Measurements from ENCODE around the gene ADAM33.

ADAM33 gene

DNA sequence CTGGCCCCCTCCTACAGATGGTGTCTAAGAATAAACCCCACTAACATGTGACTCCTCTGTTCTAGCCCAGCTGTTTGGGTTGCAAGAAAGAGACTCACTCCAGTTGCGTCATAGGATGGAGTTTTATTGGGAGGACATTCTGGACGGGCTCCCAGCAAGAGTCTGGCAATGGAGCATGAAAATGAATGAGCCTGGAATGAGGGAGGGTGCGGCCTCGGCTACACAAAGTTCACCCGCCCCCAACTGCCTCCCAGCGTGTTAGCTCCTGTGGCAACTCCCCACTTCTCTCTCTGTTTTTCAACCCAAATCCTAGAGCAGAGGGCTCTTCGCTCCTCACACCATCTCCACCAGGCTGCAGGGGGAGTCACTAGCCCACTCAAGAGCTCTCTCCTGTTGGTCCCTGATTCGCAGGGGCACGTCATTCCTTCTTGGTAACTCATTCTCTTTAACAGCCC lies 5.1 kb upstream of the ADAM33 start:
- peak; percentile 75 for DNase-seq (ENCODE audit: low spot score)

DNA sequence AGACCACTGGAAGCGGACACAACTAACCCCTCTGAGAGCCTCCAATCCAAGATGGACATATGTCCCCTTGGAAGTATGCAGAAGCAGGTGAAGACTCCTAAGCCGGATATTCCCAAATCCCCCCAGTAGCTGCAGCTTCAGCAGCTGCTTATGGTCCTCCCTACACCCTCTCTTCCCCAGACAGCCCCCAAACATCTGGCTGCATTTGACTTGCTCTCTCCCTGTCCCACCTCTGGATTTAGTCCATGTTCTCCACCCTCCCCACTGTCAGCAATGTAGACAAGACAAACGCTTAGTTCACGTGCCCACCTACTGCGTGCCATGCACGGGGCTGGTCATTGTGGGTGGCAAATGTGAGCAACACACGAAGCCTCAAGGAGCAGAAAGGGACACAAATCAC lies 4.6 kb upstream of the ADAM33 start:
- no peak for DNase-seq (ENCODE audit: low spot score)

DNA sequence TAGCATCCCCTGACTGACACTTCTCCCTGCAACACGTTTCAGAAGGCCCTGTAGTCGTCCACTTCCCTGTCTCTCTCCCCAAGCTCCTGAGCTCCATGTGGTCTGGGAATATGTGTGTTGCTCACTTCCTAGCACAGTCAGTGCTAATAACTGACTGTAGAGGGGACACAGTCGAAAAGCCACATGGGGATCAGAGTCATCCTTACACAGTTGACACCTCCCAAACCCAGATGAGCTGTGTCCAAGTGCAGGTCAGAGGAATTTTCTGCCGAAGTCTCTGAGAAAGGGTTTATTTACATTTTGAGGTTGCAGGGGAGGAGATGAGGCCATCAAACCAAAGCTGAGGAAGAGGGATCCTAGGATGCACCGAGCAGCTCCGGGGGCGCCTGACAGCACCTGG lies 3.5 kb upstream of the ADAM33 start:
- no peak for DNase-seq (ENCODE audit: low spot score)

DNA sequence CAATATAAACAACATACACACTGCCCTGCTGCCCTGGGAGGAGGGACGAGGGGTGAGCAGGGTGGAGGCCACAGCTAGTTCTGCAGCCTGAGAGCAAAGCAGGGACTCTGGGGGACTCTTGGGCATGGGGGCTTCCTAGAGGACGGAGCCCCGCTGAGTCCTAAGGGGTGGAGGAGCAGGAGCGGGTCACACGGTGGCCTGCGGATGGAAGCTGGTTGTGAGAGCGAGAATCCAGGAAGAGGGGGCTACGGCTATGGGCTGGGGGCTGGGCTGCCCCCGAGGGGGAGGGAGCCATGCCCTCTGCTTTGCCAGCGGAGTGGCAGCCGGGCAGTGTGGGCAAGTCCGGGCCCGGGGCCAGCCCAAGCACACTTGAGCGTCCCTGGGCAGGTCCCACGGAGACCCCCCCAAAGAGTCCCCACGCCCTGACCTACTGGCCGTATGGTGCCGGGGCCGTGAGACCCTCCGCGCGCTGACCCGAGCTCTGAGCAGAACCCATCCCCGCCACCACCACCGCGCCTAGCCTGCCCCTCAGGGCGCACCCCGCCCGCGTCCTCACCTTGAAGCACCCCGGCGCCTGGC lies 369 bp downstream of the ADAM33 start:
- DNase-seq (ENCODE audit: low spot score), result no peak

DNA sequence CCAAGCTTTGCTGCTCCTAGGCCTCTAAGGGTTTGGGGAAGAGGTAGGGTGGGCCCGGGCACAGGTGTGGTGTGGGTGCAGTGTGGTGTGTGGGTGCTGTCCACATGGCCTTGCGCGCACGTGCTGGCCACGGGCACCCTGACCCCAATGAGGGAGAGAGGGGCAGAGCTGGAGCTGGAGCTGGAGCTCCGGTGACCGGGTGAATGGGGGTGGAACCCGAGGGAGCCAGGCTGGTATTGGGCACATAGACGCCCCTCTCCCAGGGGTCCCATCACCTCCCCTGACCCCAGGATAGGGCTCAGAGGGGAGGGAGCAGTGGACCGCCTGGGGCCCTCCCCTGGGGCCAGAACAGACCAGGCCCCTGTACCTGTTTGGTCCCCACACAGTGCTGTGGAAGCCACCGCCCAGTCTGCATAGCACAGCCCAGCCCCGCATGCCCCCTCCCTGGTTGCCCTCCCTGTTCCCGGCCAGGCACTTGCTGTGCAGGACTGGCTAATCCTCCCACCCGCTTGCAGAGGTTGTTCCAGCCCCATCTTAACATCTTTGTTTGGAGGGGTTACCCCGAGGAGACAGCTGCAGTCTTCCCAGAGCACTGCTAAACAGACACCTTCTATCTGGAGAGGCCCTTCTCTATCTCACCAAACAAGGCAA lies 984 bp downstream of the ADAM33 start:
- DNase-seq (ENCODE audit: low spot score), result no peak

DNA sequence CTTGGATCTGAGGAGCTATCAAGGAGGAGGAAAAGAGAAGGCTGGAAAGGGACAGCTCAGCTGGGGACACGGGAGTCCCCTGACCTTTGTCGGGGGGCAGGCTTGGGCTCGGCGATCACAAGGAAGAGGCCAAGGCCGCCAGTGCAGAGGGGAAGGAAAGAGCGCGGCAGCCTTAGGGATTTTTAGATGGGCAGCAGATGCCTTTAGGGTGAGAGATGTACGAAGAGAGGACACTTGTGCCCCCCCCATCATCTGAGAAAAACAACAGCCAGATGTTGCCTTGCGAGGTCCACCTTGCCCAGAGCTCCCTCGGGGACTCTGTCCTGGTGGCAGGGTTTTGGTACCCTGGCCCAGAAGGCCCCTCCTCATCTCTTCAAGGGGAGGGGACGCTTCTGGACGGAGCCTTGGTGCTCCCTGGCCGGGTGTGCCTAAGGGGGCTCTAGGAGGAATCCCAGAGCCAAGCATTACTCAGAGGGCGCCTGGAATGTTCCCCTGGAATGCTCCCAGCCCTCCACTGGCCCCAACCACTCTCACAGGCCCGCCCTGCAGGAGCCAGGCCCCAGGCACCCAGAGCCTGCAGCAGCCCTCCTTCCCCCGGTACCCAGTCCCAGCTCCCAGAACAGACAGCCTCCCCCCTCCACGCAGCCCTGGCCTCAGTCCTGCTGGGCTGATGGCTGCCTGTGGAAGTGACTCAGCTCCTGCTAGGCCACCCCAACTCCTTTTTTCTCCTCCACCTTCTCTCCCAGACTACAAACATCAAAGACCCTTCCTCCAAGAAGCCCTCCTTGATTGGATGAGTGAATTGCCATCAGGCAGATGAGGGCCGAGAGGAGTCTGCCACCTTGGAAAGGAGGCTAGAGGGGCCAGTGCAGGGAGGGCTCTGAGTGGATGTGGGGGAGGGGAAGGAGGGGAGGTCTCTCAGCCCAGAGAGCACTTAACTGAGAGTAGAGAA lies 1.8 kb downstream of the ADAM33 start:
- no peak for DNase-seq (ENCODE audit: low spot score)

DNA sequence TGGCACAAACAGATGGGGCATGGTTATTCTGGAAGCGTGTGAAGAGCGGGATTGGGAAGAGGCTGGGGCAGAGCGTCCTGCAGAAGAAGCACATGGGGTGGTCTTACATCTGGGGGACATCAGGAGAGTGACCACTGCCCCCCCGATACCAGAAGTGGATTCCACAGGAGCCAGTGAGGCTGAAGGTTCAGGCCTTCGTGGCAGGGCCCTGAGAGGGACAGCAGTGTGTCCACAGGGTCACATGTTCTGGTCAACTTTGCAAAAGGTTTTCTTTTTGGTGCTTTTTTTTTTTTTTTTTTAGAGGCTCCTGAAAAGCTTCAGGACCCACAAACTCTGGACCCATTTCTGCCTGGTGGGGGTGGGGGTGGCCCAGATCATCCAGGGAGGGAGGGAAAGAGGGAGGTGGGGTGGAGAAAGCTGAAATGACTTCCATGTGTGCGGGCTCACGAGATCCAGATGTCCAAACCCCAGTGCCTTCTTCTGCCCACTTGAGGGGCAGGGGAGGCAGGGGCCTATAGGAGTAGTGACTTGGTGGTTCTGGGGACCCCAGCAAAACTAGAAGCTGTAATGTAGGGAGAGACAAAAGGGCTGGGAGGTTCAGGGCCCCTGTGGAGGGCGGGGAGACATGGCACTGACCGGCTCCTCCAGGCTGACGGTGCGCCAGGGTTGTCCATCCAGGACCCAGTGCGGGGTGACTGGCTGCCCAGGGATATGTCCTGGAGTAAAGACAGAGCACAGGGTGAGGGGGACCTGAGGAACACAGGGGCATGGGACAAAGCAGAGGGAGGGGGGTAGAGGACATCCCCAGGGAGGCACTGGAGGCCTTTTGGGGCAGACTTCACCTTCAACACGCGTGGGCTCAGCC lies 2.7 kb downstream of the ADAM33 start:
- DNase-seq (ENCODE audit: low spot score), result no peak

DNA sequence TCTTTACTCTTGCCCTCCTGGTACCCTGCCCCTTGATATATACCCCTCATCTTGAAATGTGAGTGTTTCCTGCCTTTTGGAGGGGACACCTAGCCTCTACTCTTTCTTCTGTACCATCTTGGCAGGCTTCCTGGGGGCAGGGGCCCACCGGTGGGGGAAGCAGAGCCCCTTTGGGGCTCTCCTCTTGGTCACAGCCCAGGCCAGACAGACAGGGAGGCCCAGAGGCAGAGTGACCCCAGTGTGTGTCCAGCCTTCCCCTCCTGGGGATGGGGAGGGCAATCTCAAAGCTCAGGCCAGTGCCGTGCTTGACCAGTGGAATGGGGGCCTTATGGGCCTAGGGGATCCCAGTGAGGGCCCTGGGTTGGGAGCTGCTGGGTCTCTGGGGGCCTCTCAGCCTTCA lies 3.6 kb downstream of the ADAM33 start:
- DNase-seq (ENCODE audit: low spot score), result no peak

DNA sequence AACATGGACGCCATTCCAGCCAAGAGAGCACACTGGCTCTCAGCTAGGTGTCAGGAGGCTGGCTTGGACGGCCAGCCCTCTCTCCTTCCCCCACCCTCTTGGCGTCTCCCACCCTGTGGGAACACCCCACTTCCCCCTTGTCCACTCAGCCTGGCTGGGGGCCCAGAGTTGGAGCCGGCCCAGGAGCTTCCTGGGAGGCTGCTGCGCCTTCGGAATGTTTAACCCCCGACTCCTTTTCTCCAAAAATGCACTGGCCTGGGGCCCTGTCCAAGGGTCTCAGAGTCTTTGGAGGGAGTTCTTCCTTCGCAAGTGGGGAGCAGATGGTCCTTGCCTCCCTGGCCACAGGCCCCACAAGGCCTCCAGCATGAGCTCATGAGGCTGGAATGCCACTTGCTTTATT lies 4.1 kb downstream of the ADAM33 start:
- no peak for DNase-seq (ENCODE audit: low spot score)

DNA sequence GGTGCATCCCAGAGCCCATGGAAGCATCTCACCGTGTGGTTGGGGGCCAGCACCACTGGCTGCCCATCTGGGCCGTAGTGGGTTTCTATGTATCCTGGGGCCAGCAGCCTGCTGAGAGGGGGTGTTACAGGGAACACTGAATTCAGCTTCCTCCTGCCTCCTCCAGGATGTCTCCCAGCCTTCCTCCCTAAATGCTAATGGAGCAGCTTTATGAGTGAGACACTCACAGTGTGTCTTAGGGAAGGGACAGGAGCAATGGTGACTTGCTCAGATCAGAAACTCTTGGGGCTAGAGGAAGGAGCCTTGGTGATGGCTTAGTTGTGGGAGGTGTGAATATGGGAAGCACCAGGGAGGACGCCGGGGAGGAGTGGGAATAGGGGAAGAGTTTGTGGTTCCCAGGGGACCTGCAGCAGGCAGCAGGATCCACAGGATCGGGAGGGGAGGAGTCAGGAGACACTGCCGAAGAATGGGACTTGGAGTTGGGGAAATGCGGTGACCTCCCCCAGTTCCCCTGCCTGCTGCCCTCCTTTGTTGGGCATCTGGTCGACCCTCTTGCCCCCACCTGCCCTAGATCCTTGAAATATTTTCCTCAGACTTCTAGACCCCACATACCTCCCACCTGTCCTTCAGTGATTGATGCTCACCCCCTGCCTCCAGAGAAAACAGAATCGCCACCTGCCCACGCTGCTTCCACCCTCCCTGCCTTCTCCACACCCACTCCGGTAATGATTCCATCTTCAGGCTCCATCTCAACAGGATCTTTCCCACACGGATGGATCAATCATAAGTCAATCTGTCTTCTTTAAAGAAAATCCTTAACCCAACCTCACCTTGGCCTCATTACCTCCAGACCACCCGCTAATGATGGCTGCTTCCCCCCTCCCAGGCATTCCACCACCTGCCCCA lies 6.6 kb downstream of the ADAM33 start:
- DNase-seq (ENCODE audit: low spot score), result no peak

DNA sequence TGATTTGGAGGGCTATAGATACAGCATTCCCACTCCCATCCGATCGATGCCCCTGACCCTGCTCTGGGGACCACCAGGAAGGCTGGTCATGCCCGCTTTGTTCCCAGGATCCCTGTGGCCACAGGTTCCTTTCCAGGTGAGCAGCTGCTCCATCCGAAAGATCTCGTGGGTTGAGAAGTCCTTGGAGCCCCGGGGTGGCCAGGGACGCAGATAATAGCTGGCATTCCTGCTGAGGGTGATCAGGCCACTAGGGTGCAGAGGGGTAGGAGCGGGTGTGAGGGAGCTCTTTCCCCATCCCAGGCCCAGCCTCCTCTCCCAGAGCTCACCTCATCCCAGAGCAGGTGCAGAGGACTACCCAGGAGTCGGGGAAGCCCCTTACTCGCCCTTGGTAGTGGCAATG lies 7.4 kb downstream of the ADAM33 start:
- no peak for DNase-seq (ENCODE audit: low spot score)

DNA sequence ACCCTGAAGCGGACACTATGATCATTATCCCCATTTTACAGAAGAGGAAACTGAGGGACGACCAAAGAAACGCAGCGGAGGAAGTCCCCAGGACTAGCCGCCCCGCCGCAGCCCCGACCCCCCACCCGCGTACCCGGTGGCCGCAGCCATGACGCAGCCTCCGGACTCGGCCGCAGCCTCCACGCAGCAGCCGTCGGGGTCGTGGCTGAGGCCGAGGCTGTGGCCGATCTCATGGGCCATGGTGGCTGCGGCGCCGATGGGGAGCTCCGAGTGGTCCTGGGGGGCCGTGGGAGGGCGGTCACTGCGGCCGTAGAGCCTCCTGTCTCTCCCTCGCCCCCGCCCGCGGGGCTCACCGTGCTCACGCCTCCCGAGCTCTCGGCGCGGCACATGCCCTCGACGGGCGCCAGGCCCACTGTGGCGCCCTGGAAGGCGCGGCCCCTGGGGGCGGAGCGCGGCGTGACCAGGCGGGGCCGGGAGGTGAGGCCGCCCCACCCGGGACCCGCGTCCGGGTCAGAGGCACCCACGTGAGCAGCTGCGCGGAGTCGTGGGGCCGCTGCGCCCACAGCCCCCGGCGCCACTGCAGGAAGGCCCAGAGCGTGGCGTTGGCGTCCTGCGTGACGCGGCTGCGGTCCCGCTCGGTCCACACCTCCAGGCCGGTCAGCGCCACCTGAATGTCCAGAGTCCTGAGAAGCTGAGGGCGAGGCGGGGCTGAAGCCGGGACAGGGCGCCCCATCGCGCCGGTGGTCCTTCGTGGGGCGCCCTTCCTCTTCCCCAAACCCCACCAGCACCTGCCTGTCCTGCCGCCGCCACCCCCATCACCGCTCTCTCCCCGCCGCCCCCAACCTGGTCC lies 8.4 kb downstream of the ADAM33 start:
- no peak for DNase-seq (ENCODE audit: low spot score)

DNA sequence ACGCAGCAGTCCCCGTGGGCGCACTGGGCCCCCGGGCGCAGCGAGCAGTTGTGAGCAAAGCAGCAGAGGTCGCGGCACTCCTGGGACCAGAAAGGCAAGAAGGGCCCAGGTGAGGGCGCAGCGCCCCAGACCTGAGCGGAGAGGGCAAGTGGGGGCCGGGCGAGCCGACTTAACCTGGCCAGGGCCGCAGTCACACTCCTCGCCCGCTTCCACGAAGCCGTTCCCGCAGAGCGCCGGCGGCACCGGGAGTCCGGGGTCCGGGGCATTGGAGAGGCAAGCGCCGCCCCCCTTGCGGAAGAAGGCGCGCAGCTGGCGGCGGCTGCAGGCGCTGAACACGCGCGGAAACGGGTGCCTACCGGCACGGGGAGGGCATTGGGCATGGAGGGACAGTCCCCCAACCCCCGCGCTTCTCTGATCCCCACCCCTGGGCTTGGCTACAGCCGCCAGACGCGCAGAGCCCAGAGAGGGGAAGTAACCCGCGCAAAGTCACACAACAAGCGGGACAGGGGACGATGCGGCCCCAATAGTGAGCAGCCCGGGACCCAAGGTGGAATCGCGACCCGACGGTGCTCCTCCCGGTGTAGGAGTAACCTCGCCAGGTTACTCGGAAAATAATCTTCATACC lies 9.2 kb downstream of the ADAM33 start:
- no peak for DNase-seq (ENCODE audit: low spot score)

DNA sequence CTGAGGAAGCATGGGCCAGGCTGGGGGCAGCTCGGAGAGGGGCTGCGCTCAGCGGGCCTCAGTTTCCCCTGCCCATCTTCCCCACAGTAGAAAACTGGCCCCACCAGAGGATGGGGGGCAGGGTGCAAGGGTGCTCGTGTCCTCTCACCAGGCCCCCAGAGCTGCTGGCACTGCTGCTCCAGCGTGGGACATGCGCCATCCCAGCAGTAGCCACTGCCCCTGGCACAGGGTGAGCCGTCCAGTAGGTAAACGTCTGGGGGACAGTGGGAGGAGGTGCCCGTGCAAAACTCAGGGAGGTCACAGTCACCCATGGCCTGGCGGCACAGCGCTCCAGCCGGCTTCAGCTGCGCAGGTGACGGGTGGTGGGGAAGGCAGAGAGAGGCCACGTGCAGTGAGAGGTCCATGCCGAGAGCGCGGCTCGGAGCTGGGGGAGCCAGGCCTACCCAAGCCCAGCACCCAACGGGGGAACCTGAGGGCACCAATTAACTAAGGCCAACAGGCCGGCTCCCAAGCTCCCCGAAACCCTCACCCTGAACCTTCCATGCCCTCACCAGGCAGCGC lies 9.7 kb downstream of the ADAM33 start:
- no peak for DNase-seq (ENCODE audit: low spot score)

DNA sequence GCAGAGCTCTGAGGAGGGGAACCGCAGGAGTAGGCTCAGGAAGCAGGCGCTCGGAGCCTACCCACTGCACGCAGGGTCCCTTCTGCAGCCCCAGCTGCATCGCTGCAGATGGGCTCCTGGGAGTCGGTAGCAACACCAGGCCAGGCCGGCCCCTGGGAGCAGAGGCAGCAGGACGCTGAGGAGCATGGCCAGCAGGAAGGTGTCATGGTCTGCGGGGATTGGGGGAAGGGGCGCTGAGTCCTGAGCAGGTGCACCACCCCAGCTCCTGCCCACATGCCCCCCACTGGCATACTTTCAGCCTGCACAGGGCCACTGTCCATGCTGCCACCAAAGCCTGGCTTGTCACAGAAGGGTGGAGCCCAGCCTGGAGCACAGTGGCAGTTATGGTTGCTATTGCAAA lies 10.9 kb downstream of the ADAM33 start:
- no peak for DNase-seq (ENCODE audit: low spot score)

DNA sequence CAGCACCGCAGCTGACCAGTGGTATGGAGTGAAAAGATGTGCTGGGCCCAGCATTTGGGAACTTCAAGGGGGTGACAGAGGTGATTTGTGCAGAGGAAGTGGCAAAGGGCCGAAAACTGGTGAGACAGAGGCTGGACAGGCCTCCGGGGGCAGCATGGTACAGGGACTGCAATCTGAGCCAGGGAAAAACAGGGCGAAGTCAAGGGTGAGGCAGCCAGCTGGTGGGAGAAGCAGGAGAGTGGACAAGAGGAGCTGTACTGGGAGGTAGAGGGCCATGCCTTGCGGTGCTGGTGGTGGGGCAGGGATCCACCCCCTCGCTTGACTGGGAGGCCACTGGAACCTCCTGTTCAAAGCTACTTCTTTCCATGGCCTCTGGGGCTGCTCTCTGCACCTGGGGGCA lies 11.3 kb downstream of the ADAM33 start:
- no peak for DNase-seq (ENCODE audit: low spot score)

DNA sequence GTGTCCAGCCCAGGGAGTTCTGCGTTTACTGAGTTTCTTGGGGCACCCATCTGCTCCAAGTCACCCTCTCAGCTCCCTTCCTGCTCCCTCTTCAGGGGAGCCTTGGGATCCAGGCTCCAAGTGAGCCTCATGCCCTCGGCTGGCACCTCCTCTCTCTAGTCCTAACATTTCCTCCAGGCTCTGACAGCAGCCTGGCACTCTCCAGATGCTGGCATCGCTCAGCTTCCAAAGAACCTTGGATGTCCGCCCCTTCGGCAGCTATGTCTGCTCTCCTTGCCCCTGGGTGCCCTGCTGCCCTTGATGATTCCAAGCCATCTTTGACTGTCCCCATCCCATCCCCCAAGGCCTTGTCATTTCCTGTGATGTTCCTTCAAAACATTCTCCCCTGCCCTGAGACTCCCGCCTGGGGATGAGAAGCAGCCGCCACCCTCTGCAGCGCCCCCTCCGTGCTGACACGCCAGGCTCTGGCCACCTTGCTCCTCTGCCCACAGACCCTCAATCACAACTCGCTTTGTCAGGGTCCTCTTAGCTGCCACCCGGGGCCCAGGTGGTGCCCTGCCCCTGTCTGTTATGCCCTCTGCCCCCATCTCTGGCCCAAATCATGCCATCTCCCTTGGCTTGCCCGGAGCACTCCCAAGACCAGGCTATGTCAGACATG lies 12.0 kb downstream of the ADAM33 start:
- DNase-seq (ENCODE audit: low spot score), result no peak

DNA sequence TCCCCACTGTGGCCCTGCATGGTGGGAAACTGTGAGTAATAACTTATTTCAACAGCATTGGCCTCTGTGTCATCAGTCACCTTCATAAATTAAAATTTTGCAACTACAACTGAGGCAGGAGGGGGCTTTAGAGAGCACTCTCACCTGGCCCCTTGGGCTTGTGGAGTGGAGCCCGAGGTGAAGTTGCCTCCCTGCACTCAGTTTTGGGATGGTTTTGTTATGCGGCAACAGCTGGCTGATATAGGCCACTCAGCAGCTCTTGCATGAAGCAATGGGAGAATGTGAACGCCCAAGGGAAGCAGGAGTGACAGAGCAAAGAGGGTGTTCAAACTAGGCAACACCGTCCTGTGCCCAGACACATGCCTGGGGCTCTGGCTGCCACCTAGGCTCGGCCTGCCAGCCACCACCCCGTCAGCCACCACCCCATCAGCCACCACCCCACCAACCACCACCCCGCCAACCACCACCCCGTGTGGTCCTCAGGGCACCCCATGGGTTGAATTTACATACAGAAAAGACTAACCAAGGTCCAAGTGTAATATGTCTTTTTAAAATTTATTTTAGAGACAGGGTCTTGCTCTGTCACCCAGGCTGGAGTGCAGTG lies 14.3 kb downstream of the ADAM33 start:
- no peak for DNase-seq (ENCODE audit: low spot score)

All from Ammon's horn (tissue), 1 donor.